Endothelial cell of coronary artery (primary cell): ENCODE data around the gene TBC1D3L. TPM values are rescaled to one million over a fixed set of nuclear protein-coding genes. Genes with fewer than 3 reads are reported as not detected.

ENCODE experiments used
- total RNA-seq: library from RNA; depleted of rRNA; stranded (reverse); fragments of >200 nt; gene quantifications from 2 replicates; pipeline ENCODE4 v1.2.3, GENCODE V29; 2014

TBC1D3L gene
- total RNA-seq: 1.2 and 2.0 TPM in 2 replicates

GRCh38 chr17:37988960-37989359 is at the start of gene TBC1D3L:
TBC1D3L (minus strand) TSS chr17:37989060; CDS start chr17:37987520, 1,540 bp downstream.

DNA sequence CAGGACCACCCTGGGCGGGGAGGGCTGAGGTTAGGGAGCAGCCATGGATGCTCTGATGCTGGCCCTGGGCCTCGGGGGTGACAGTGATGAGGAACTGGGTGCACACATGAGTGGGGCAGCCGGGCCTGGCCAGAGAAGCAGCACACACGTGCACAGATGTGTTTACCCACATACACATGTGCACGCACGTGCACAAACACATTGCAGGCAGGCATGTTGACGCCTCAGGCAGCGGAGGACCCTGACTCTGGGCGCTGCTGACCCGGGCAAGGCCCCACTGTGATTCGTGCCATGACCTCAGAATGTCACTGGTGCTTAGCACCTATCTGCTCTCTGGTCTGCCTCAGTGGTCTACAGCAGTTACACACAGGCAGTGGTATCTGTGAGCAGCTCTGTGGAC is 14.8 kb upstream of the TBC1D3L start, which contains the start of gene TBC1D3D:
TBC1D3D (plus strand) TSS at position 301 of the 400 bp plus-strand sequence. CDS start 1,585 bp downstream, outside the sequence.

Other genes with a start within 250 kb of the TBC1D3L start
- not detected in 2 replicates for gene HNF1B, start 244.0 kb downstream of the TBC1D3L start, total RNA-seq
- gene TBC1D3K, start 64.6 kb downstream of the TBC1D3L start, total RNA-seq: not detected in 2 replicates
- 0.47 TPM in 1 of 2 replicates, not detected in the other for gene TBC1D3D, start 14.9 kb upstream of the TBC1D3L start, total RNA-seq
- 0.38 TPM in 1 of 2 replicates, not detected in the other for gene TBC1D3C, start 79.6 kb upstream of the TBC1D3L start, total RNA-seq
- not detected in 2 replicates for gene TBC1D3E, start 138.9 kb upstream of the TBC1D3L start, total RNA-seq
- not detected in 2 replicates for gene TBC1D3, start 203.5 kb upstream of the TBC1D3L start, total RNA-seq